Loucy (cell line): ENCODE results near the gene NLRC3.

ENCODE experiments used
- H2AFZ ChIP-seq: fragments of 200-600 bp; sonication (generic); 2 replicates; pipeline ENCODE4 v1.6.0; 2016; ENCODE audit warnings: antibody characterized with exemption, mild to moderate bottlenecking, low read length, moderate library complexity
- H3F3A ChIP-seq: fragments of 200-600 bp; 2 replicates; pipeline ENCODE4 v1.6.0; 2016; ENCODE audit warnings: antibody characterized with exemption, low read depth, mild to moderate bottlenecking
- H3K27me3 ChIP-seq: fragments of 200-600 bp; sonication (generic); 2 replicates; pipeline ENCODE4 v1.6.1; 2014; ENCODE audit warnings: low read length, mild to moderate bottlenecking; ENCODE audit not compliant: insufficient read depth, poor library complexity, severe bottlenecking
- H3K36me3 ChIP-seq: fragments of 200-600 bp; sonication (generic); 2 replicates; pipeline ENCODE4 v1.6.1; 2016; ENCODE audit warnings: low read length; ENCODE audit not compliant: insufficient read depth
- H3K4me1 ChIP-seq: fragments of 200-600 bp; sonication (generic); 2 replicates; pipeline ENCODE4 v1.5.1; 2014; ENCODE audit warnings: low read length, mild to moderate bottlenecking; ENCODE audit not compliant: insufficient read depth, poor library complexity, severe bottlenecking
- H3K4me2 ChIP-seq: fragments of 200-600 bp; sonication (generic); 2 replicates; pipeline ENCODE4 v1.6.0; 2014; ENCODE audit warnings: antibody characterized with exemption, low read length, low read depth, mild to moderate bottlenecking; ENCODE audit not compliant: poor library complexity, severe bottlenecking
- H3K4me3 ChIP-seq: fragments of 200-600 bp; sonication (generic); 2 replicates; pipeline ENCODE4 v1.5.1; 2014; ENCODE audit warnings: low read length, mild to moderate bottlenecking, mixed read lengths; ENCODE audit not compliant: poor library complexity, severe bottlenecking
- H3K79me2 ChIP-seq: fragments of 200-600 bp; sonication (generic); 2 replicates; pipeline ENCODE4 v1.6.1; 2014; ENCODE audit warnings: low read length; ENCODE audit not compliant: insufficient read depth
- H3K9ac ChIP-seq: fragments of 200-600 bp; sonication (generic); 2 replicates; pipeline ENCODE4 v1.6.0; 2014; ENCODE audit warnings: mild to moderate bottlenecking, low read depth, low read length, moderate library complexity; ENCODE audit not compliant: poor library complexity, severe bottlenecking
- H3K9me2 ChIP-seq: fragments of 200-600 bp; sonication (generic); replicated peaks from 2 replicates; pipeline ENCODE4 v1.6.1; 2016; ENCODE audit warnings: low read depth, low read length, mixed read lengths
- H3K9me3 ChIP-seq: fragments of 200-600 bp; sonication (generic); 2 replicates; pipeline ENCODE4 v1.6.1; 2014; ENCODE audit warnings: mild to moderate bottlenecking, antibody characterized with exemption, low read length, low read depth; ENCODE audit not compliant: insufficient read depth
- H4K20me1 ChIP-seq: fragments of 200-600 bp; sonication (generic); 2 replicates; pipeline ENCODE4 v1.6.0; 2014; ENCODE audit warnings: antibody characterized with exemption, low read length, mild to moderate bottlenecking; ENCODE audit not compliant: insufficient read depth, poor library complexity, severe bottlenecking
- EZH2phosphoT487 ChIP-seq: fragments of 200-600 bp; IDR thresholded peaks from 2 replicates; pipeline ENCODE4 v1.6.1; 2018; ENCODE audit warnings: antibody characterized with exemption, mild to moderate bottlenecking, moderate library complexity, borderline replicate concordance
- TF ChIP-seq, protein P1 (sequence below): fragments of 200-600 bp; sonication (generic); conservative IDR thresholded peaks from 2 replicates; pipeline ENCODE4 v1.5.1; 2014; ENCODE audit warnings: mild to moderate bottlenecking, antibody characterized with exemption, low read length

NLRC3 gene

DNA sequence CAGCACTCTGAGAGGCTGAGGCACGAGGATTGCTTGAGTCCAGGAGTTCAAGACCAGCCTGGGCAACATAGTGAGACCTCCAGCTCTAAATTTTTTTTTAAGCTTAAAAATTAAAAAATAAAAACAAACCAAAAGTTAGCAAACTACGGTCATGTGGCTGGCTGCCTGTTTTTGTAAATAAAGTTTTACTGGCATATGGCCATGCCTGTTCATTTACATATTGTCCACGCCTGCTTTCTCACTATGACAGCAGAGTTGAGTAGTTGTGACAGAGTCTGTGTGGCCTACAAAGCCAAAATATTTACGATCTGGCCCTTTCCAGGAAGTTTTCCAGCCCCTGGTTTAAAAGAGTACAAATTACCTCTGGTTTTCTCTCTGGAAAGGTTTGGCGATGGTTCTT, 30.9 kb upstream of the NLRC3 start:
- Histone ChIP-seq H3K79me2 (peaks cover 25% of the 10 kb centered on the region), H3K9ac (no peak overlapping the region)

DNA sequence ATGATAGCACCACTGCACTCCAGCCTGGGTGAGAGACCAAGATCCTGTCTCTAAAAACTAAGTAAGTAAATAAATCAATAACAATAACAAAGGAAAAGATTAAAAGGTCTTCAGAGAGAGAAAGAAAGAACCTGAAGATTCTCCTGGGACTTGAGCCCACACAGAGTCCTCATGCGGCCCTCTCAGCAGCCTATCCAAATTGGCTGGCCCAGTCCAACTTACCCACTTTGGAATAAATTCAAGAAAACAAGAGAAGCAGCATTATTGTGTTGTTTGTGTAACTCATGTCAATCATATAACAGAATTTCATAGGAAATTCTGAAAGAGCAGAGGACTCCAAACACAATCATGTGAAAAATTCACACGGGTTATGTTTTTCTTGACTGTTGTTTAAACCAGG, 30.4 kb upstream of the NLRC3 start:
- H3K4me1 ChIP-seq = peaks cover 15% of the 10 kb centered on the region
- H3K4me2 ChIP-seq = peak overlapping the region; percentile 27
- H3K9me3 ChIP-seq = no peaks in the 10 kb centered on the region
- no peak overlapping the region for H2AFZ ChIP-seq
- no peaks in the 10 kb centered on the region for H3K27me3 ChIP-seq
- no peaks in the 10 kb centered on the region for H3K9me2 ChIP-seq
- H3K9ac ChIP-seq = no peak overlapping the region
- peaks cover 20% of the 10 kb centered on the region for H3K79me2 ChIP-seq
- H3K36me3 ChIP-seq = no peaks in the 10 kb centered on the region
- peaks cover 2% of the 10 kb centered on the region; the same call in 1 of the 2 replicates for H3F3A ChIP-seq
- no peaks in the 10 kb centered on the region for H4K20me1 ChIP-seq
- no peak for TF ChIP-seq EZH2phosphoT487
- TF ChIP-seq, protein P1, sequence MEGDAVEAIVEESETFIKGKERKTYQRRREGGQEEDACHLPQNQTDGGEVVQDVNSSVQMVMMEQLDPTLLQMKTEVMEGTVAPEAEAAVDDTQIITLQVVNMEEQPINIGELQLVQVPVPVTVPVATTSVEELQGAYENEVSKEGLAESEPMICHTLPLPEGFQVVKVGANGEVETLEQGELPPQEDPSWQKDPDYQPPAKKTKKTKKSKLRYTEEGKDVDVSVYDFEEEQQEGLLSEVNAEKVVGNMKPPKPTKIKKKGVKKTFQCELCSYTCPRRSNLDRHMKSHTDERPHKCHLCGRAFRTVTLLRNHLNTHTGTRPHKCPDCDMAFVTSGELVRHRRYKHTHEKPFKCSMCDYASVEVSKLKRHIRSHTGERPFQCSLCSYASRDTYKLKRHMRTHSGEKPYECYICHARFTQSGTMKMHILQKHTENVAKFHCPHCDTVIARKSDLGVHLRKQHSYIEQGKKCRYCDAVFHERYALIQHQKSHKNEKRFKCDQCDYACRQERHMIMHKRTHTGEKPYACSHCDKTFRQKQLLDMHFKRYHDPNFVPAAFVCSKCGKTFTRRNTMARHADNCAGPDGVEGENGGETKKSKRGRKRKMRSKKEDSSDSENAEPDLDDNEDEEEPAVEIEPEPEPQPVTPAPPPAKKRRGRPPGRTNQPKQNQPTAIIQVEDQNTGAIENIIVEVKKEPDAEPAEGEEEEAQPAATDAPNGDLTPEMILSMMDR = no peak
- H3K4me3 ChIP-seq = peak overlapping the region; percentile 25

More for the DNA sequence above, 30.9 kb upstream of the NLRC3 start:
- Histone ChIP-seq H3K9me2 (no peaks in the 10 kb centered on the region), H3K36me3 (no peaks in the 10 kb centered on the region), H3K9me3 (no peaks in the 10 kb centered on the region), H2AFZ (no peak overlapping the region), H3K4me1 (peaks cover 19% of the 10 kb centered on the region), H3F3A (peaks cover 2% of the 10 kb centered on the region; the same call in 1 of the 2 replicates), H4K20me1 (no peaks in the 10 kb centered on the region), H3K27me3 (no peaks in the 10 kb centered on the region), H3K4me2 (peak overlapping the region; percentile 27), H3K4me3 (no peak overlapping the region)
- TF ChIP-seq, protein P1 = no peak
- TF ChIP-seq EZH2phosphoT487 = no peak

DNA sequence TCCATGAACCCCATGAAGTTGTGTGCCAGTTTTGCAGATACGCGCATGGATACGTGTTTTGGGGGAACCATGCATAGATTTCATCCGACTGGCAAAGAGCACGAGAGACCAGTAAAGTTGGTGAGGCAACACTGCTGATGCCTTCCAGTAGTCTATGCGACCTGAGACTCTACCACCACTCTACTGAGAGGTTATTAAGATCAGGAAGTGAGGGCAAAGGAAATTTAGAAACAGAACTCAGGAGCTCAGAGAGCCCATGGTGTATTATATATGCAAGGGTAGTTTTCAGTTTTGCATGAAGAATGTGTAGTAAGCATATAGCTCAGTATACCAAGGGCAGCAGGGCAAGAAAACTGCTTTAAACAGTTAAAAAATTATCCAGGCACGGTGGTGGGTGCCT, 30.0 kb upstream of the NLRC3 start:
- Histone ChIP-seq H3K9ac (no peak overlapping the region), H3K4me2 (peak overlapping the region; percentile 27), H2AFZ (no peak overlapping the region)

More for the DNA sequence above, 30.0 kb upstream of the NLRC3 start:
- Histone ChIP-seq H3K36me3 (no peaks in the 10 kb centered on the region), H4K20me1 (no peaks in the 10 kb centered on the region), H3K9me2 (no peaks in the 10 kb centered on the region), H3F3A (peaks cover 2% of the 10 kb centered on the region; the same call in 1 of the 2 replicates), H3K4me3 (peak overlapping the region; percentile 25), H3K79me2 (peaks cover 15% of the 10 kb centered on the region), H3K9me3 (no peaks in the 10 kb centered on the region), H3K4me1 (peaks cover 13% of the 10 kb centered on the region), H3K27me3 (no peaks in the 10 kb centered on the region)
- TF ChIP-seq EZH2phosphoT487 = no peak
- TF ChIP-seq, protein P1 = no peak
